Esophagus muscularis mucosa (tissue), 4 donors: Measurements from ENCODE around the gene CANX.

Experiments
- CTCF ChIP-seq, 3 experiments: fragments of 200-600 bp in 2 of 3; fragments of 450-650 bp in 1 of 3; sonication (generic) in 2 of 3; IDR thresholded peaks; one replicate each; pipeline ENCODE4 v1.5.1; 2017 to 2019; ENCODE audit warnings: antibody characterized with exemption in 3 of 3, mild to moderate bottlenecking in 2 of 3, moderate library complexity in 1 of 3
- EP300 ChIP-seq: sonication (generic); formaldehyde crosslinking; IDR thresholded peaks from one replicate; pipeline ENCODE4 v1.6.1; 2017; ENCODE audit warnings: antibody characterized with exemption
- POLR2A ChIP-seq: fragments of 450-650 bp; IDR thresholded peaks from one replicate; pipeline ENCODE4 v1.6.1; 2017; ENCODE audit warnings: antibody characterized with exemption, moderate library complexity, mild to moderate bottlenecking, low read depth
- POLR2AphosphoS5 ChIP-seq, 2 donors: sonication (generic); formaldehyde crosslinking; IDR thresholded peaks; one replicate each; pipeline ENCODE4 v1.6.1; 2017; ENCODE audit warnings: antibody characterized with exemption in 2 of 2

DNA sequence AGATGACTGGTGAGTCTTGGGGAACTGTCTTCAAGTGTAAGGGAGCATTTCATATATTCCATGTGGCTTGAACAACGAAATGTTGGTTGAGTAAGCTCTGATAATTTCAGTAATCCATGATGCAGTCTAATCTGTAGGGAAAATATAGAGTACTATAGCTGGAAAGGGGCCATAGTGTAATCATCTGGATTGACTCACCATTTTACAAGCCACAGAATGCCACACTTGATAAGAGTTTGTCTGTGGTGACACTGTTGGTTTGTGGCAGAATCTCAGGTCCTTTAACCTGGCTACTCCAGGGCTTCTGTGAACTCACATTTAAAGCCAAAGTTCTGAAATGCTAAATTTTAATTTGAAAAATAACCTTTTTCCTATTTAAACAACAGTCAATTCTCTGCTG, 17.5 kb downstream of the CANX start:
- TF ChIP-seq CTCF (IDR thresholded peaks at IDR 0.05) = no peak
- TF ChIP-seq POLR2A = no peak
- no peak for TF ChIP-seq POLR2AphosphoS5 (IDR thresholded peaks at IDR 0.05)
- TF ChIP-seq EP300 = no peak
